K562 (cell line): Measurements from ENCODE around the gene C15orf62. TPM values are rescaled to one million over a fixed set of nuclear protein-coding genes. Genes with fewer than 3 reads are reported as not detected.

Experiments
- ATAC-seq: fragments of 200-7000 bp; cut with Tn5 transposase; 3 replicates; pipeline ENCODE4 v1.9.1; 2020; ENCODE audit warnings: moderate library complexity
- BruUV-seq: library from RNA; stranded (reverse); fragments of 400-500 nt; replicated peaks from 2 replicates; lab custom pipeline; 2021; lab: Mats Ljungman, UMichigan
- CTCF ChIA-PET: fragments of 300-600 bp; formaldehyde crosslinking; extraction: SDS; loops from one replicate; lab custom pipeline; 2021; ENCODE audit warnings: low intra/inter-chr PET ratio; lab: Yijun Ruan, JAX
- POLR2A ChIA-PET: fragments of 300-600, 350-650 bp; sonication (Branson Sonifier 250); formaldehyde crosslinking; extraction: SDS; loops from one replicate; lab custom pipeline; 2021; ENCODE audit warnings: antibody characterized with exemption, inconsistent platforms; lab: Yijun Ruan, JAX
- DNase-seq, 4 experiments: peaks; one replicate each; pipeline versions ENCODE4 v3.0.0 to v3.0.0-alpha.2; 2011 to 2018; ENCODE audit warnings: low spot score in 3 of 4, mixed read lengths in 3 of 4; ENCODE audit errors: extremely low read depth in 1 of 4
- FAIRE-seq: peaks from 2 replicates; lab custom pipeline; 2011; peaks lifted over from hg19 to GRCh38; lab: Jason Lieb, UNC
- H2AFZ ChIP-seq: 2 replicates; pipeline ENCODE4 v1.6.0; 2011; ENCODE audit warnings: low read depth, low read length, control low read depth, inconsistent platforms
- H3K27ac ChIP-seq: fragments of 200-600 bp; 3 replicates; pipeline ENCODE4 v1.8.0; 2011; ENCODE audit warnings: low read depth, mild to moderate bottlenecking, control low read depth, inconsistent platforms, low read length, moderate library complexity, mixed read lengths; ENCODE audit errors: extremely low read depth
- H3K27me3 ChIP-seq, 2 experiments: fragments of 300-600 bp in 1 of 2; 2 replicates in 1 of 2; 3 replicates in 1 of 2; pipeline versions ENCODE4 v1.6.0 to v1.8.0; 2011; ENCODE audit warnings: inconsistent platforms in 2 of 2, low read length in 2 of 2, mild to moderate bottlenecking in 1 of 2, mixed read lengths in 1 of 2, moderate library complexity in 1 of 2; ENCODE audit not compliant: control insufficient read depth in 2 of 2, insufficient read depth in 2 of 2
- H3K36me3 ChIP-seq: fragments of 300-600 bp; 3 replicates; pipeline ENCODE4 v1.8.0; 2011; ENCODE audit warnings: mild to moderate bottlenecking, low read length, inconsistent platforms; ENCODE audit not compliant: control insufficient read depth, insufficient read depth
- H3K4me1 ChIP-seq, 2 experiments: fragments of 200-600 bp in 1 of 2; replicated peaks in 1 of 2; 2 replicates in 1 of 2; 3 replicates in 1 of 2; pipeline versions ENCODE4 v1.5.1 to v1.8.0; 2011; ENCODE audit warnings: inconsistent platforms in 2 of 2, low read length in 2 of 2, mild to moderate bottlenecking in 1 of 2, mixed read lengths in 1 of 2, moderate library complexity in 1 of 2; ENCODE audit not compliant: control insufficient read depth in 2 of 2, insufficient read depth in 2 of 2
- H3K4me2 ChIP-seq: 2 replicates; pipeline ENCODE4 v1.6.1; 2011; ENCODE audit warnings: low read length, control low read depth, inconsistent platforms, mixed read lengths; ENCODE audit not compliant: insufficient read depth
- H3K4me3 ChIP-seq: fragments of 200-600 bp; sonication (generic), shearing (Covaris generic); 2 replicates; pipeline ENCODE4 v1.5.1; 2016; ENCODE audit warnings: control low read depth, inconsistent platforms
- H3K79me2 ChIP-seq: fragments of 200-600 bp; 3 replicates; pipeline ENCODE4 v1.8.0; 2011; ENCODE audit warnings: low read length, inconsistent platforms; ENCODE audit not compliant: control insufficient read depth, insufficient read depth
- H3K9ac ChIP-seq, 2 experiments: 2 replicates each; pipeline versions ENCODE4 v1.6.0 to v1.6.1; 2011; ENCODE audit warnings: low read depth in 2 of 2, low read length in 2 of 2, control low read depth in 1 of 2, inconsistent platforms in 1 of 2, mild to moderate bottlenecking in 1 of 2, mixed read lengths in 1 of 2; ENCODE audit not compliant: insufficient read depth in 1 of 2
- H3K9me1 ChIP-seq: one replicate; pipeline ENCODE4 v1.6.0; 2011; ENCODE audit warnings: inconsistent platforms, mild to moderate bottlenecking, low read length, moderate library complexity; ENCODE audit not compliant: control insufficient read depth, insufficient read depth
- H3K9me3 ChIP-seq: replicated peaks from 2 replicates; pipeline ENCODE4 v1.5.1; 2011; ENCODE audit warnings: low read depth, low read length, inconsistent platforms; ENCODE audit not compliant: control insufficient read depth, insufficient read depth
- H4K20me1 ChIP-seq: replicated peaks from 2 replicates; pipeline ENCODE4 v1.6.1; 2011; ENCODE audit warnings: low read length, inconsistent platforms, mixed read lengths; ENCODE audit not compliant: control insufficient read depth, insufficient read depth
- HDAC6 ChIP-seq: IDR thresholded peaks from 2 replicates; pipeline ENCODE4 v1.6.1; 2012; ENCODE audit warnings: low read depth, mild to moderate bottlenecking, control low read depth, inconsistent platforms, low read length, moderate library complexity
- KDM5B ChIP-seq: fragments of 200-600 bp; sonication (generic); IDR thresholded peaks from 2 replicates; pipeline ENCODE4 v1.6.1; 2012; ENCODE audit warnings: low read depth, mild to moderate bottlenecking, moderate library complexity, low read length, control low read depth, inconsistent platforms; ENCODE audit not compliant: insufficient replicate concordance
- TEAD4 ChIP-seq, 2 experiments: sonication (generic) in 1 of 2; formaldehyde crosslinking in 1 of 2; IDR thresholded peaks; 2 replicates each; pipeline versions ENCODE4 v1.6.1 to v1.8.0; 2012 to 2022; ENCODE audit warnings: borderline replicate concordance in 1 of 2, inconsistent platforms in 1 of 2, low read length in 1 of 2, mild to moderate bottlenecking in 1 of 2, missing genetic modification reagents in 1 of 2
- WGBS: fragments of 100-300 bp; shearing (Covaris generic); methylation state at CpG from one replicate; pipeline ENCODE4 v1.1.6; 2016; ENCODE audit warnings: low coverage, mixed read lengths; ENCODE audit not compliant: insufficient coverage; ENCODE audit errors: missing lambda C conversion rate; 5-methylcytosine and 5-hydroxymethylcytosine counted together
- in situ Hi-C: fragments of 300-500 bp; cut with MboI; formaldehyde crosslinking; loops from 4 replicates; pipeline ENCODE4 v1.15.0; 2018; ENCODE audit warnings: inconsistent platforms, mixed read lengths
- intact Hi-C: fragments of 100-400 bp; cut with micrococcal nuclease; formaldehyde crosslinking; loops from 2 replicates; pipeline ENCODE4 v1.14.2; 2022
- polyA plus RNA-seq, 8 experiments: library from polyadenylated mRNA; depleted of rRNA in 4 of 8; stranded (reverse) in 5 of 8; unstranded in 3 of 8; fragments of >200 nt; fragmentation: Nextera tagmentation in 2 of 8; fragmentation: Illumina TruSeq in 1 of 8; extraction: Ambion mirVana in 2 of 8; extraction: Trizol in 1 of 8; gene quantifications; 2 replicates each; pipeline versions ENCODE4 v1.2.1 to v1.2.3, GENCODE V29; 2011 to 2014; ENCODE audit warnings: inconsistent platforms in 1 of 8, missing spikeins in 1 of 8
- total RNA-seq, 7 experiments: library from RNA; depleted of rRNA in 6 of 7; stranded (reverse); fragments of >200 nt in 6 of 7; fragmentation: Illumina TruSeq in 2 of 7; extraction: Trizol in 2 of 7; gene quantifications; 2 replicates each; pipeline versions ENCODE4 v1.2.1 to v1.2.3, GENCODE V29; 2011 to 2021; ENCODE audit warnings: low replicate concordance in 1 of 7
- TF ChIP-seq, protein P1 (sequence below), 3 experiments: IDR thresholded peaks in 2 of 3; conservative IDR thresholded peaks in 1 of 3; 2 replicates each; pipeline ENCODE4 v1.5.1; 2011 to 2012; ENCODE audit warnings: low read length in 3 of 3, mild to moderate bottlenecking in 3 of 3, control low read depth in 2 of 3, improper control_type of control experiment in 1 of 3, inconsistent platforms in 1 of 3, low read depth in 1 of 3, mixed read lengths in 1 of 3, moderate library complexity in 1 of 3; ENCODE audit not compliant: insufficient read depth in 2 of 3

C15orf62 gene
- total and polyA plus RNA-seq, 9 of the 15 experiments (the other 6 are each of a cell fraction or from before 2014, with no cell fraction given), result 0.01 to 0.76 (median 0.30) TPM; not detected in 1

DNA sequence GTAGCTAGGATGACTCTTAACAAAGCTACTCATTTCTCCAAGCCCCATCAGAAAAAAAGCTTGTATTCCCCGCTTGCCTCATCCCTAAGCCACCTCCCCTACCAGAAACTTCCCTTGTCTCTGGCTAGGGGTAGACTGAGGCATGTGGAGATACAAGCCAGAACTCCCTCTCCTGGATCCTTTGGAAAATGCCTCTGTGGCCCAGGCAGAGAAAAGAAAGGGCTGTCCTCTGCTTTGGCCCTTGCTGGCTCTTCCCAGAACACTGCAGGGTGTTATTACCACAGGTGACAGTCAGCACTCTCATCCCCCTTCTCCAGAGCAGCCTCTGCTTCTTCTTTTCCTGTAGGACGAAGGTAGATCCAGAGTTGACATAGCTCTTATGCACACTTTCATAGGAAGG, 29.9 kb upstream of the C15orf62 start (continued):
- TF ChIP-seq, protein P1, sequence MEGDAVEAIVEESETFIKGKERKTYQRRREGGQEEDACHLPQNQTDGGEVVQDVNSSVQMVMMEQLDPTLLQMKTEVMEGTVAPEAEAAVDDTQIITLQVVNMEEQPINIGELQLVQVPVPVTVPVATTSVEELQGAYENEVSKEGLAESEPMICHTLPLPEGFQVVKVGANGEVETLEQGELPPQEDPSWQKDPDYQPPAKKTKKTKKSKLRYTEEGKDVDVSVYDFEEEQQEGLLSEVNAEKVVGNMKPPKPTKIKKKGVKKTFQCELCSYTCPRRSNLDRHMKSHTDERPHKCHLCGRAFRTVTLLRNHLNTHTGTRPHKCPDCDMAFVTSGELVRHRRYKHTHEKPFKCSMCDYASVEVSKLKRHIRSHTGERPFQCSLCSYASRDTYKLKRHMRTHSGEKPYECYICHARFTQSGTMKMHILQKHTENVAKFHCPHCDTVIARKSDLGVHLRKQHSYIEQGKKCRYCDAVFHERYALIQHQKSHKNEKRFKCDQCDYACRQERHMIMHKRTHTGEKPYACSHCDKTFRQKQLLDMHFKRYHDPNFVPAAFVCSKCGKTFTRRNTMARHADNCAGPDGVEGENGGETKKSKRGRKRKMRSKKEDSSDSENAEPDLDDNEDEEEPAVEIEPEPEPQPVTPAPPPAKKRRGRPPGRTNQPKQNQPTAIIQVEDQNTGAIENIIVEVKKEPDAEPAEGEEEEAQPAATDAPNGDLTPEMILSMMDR (IDR thresholded peaks at IDR 0.05 in 2 of 3, conservative IDR thresholded peaks at IDR 0.05 in 1 of 3; ENCODE audit: insufficient read depth in 2 of 3, low read depth in 1 of 3, low read length in 3 of 3), result peak in 1 of 3 experiments; percentile 19; a peak in 1 of 6 replicates
- no peak for TF ChIP-seq TEAD4 (IDR thresholded peaks at IDR 0.05; ENCODE audit: low read length)
- no peak for TF ChIP-seq TEAD4 (CRISPR knock-in tag; IDR thresholded peaks at IDR 0.05; ENCODE audit: borderline replicate concordance)
- TF ChIP-seq, all 486 proteins: peak for 1

DNA sequence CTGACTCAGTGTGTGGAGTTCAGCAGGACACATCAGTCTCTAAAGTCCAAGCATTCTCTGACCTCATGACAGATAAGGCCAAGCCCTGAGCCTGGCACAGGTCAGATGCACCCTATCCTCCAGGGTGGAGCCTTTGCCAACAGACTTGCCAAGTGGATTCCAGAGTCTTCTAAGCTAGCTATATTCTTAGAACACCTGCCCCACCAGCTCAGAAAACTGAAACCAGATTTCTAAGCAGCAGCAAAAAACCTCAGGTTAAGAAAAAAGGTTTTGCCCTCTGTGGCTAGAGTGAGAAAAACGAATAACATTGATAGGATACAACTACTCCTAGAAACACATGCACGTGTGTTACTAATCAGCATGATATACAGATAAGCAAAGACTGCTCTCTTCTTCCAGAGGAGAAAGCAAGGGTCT, 26.3 kb upstream of the C15orf62 start:
- intact Hi-C loops, result no loop called here

More for the DNA sequence above, 26.3 kb upstream of the C15orf62 start:
- no TSS peak for BruUV-seq
- no peak for DNase-seq
- CTCF ChIA-PET, result no interaction called here
- no peak for ATAC-seq
- H3K27ac ChIP-seq, result peak overlapping the region; percentile 43; the same call in 1 of the 3 replicates
- peaks cover 44 to 45% of the 10 kb centered on the region in 2 experiments for H3K4me1 ChIP-seq
- no peak overlapping the region for H3K4me3 ChIP-seq
- no peaks in the 10 kb centered on the region for H3K9me1 ChIP-seq
- no peak overlapping the region for H3K4me2 ChIP-seq
- FAIRE-seq, result no peak
- no peak for TF ChIP-seq HDAC6
- no peak for TF ChIP-seq KDM5B
- TF ChIP-seq, all 486 proteins: peak for 0
- in situ Hi-C loops, result no loop called here
- WGBS, result 33% methylated on average over 2 of the region's 2 CpGs
- H3K9ac ChIP-seq, result peak overlapping the region in 1 of 2 experiments; percentile 6; a peak in 1 of 4 replicates
- no peaks in the 10 kb centered on the region for H3K27me3 ChIP-seq
- POLR2A ChIA-PET, result interaction anchor here (1.0 kb wide), 1 partner anchor 20 kb away, joined by 3 read pairs; no protein-coding TSS in a partner anchor
- H3K79me2 ChIP-seq, result peaks cover 28% of the 10 kb centered on the region; the same call in 1 of the 3 replicates
- no peaks in the 10 kb centered on the region for H3K9me3 ChIP-seq
- H3K36me3 ChIP-seq, result peaks cover 90% of the 10 kb centered on the region
- H4K20me1 ChIP-seq, result peaks cover 4% of the 10 kb centered on the region; the same call in 1 of the 2 replicates
- no peak overlapping the region for H2AFZ ChIP-seq
